Lower leg skin (tissue), 3 donors: Measurements from ENCODE around the gene TNFRSF1B.

Experiments
- CTCF ChIP-seq, 3 donors: fragments of 450-650 bp; IDR thresholded peaks; one replicate each; pipeline ENCODE4 v1.5.1; 2016; ENCODE audit warnings: antibody characterized with exemption in 3 of 3, mild to moderate bottlenecking in 3 of 3, moderate library complexity in 2 of 3
- POLR2A ChIP-seq, 2 donors: fragments of 450-650 bp; IDR thresholded peaks; one replicate each; pipeline ENCODE4 v1.6.1; 2016 to 2017; ENCODE audit warnings: antibody characterized with exemption in 2 of 2, mild to moderate bottlenecking in 1 of 2, moderate library complexity in 1 of 2

GRCh38 chr1:12140016-12140415, 26.8 kb upstream of the TNFRSF1B start:
- TF ChIP-seq CTCF (IDR thresholded peaks at IDR 0.05): no peak
- no peak for TF ChIP-seq POLR2A (IDR thresholded peaks at IDR 0.05)
